Hepatocyte (in vitro differentiated cells): Measurements from ENCODE around the gene MFSD2A.

Source experiments
- CTCF ChIP-seq: fragments of 200-600 bp; sonication (generic); IDR thresholded peaks from 2 replicates; pipeline ENCODE4 v1.5.1; 2016; ENCODE audit warnings: antibody characterized with exemption, mild to moderate bottlenecking; ENCODE audit not compliant: poor library complexity
- EZH2 ChIP-seq: fragments of 200-600 bp; sonication (generic); IDR thresholded peaks from 2 replicates; pipeline ENCODE4 v1.6.1; 2016; ENCODE audit warnings: antibody characterized with exemption, mild to moderate bottlenecking, borderline replicate concordance
- EZH2phosphoT487 ChIP-seq: fragments of 200-600 bp; sonication (generic); IDR thresholded peaks from one replicate; pipeline ENCODE4 v1.6.1; 2018; ENCODE audit warnings: antibody characterized with exemption, mild to moderate bottlenecking, low read depth, moderate library complexity; ENCODE audit not compliant: unreplicated experiment, severe bottlenecking

GRCh38 chr1:39940980-39941871 lies 13.7 kb upstream of the MFSD2A start:
- TF ChIP-seq CTCF (no peak), EZH2phosphoT487 (no peak), EZH2 (no peak)
